GM12864 (cell line): ENCODE results near the gene WDR59.

Source experiments
- DNase-seq: peaks from one replicate; pipeline ENCODE4 v3.0.0-alpha.2; 2011; ENCODE audit warnings: low read depth
- H3K4me3 ChIP-seq: 2 replicates; pipeline ENCODE4 v1.5.1; 2011; ENCODE audit warnings: mild to moderate bottlenecking, low read depth, low read length, control low read depth
- TF ChIP-seq, protein P1 (sequence below): IDR thresholded peaks from 2 replicates; pipeline ENCODE4 v1.5.1; 2011; ENCODE audit warnings: low read depth, mild to moderate bottlenecking, moderate library complexity, low read length, control low read depth, inconsistent platforms; ENCODE audit errors: missing control alignments

Gene WDR59

DNA sequence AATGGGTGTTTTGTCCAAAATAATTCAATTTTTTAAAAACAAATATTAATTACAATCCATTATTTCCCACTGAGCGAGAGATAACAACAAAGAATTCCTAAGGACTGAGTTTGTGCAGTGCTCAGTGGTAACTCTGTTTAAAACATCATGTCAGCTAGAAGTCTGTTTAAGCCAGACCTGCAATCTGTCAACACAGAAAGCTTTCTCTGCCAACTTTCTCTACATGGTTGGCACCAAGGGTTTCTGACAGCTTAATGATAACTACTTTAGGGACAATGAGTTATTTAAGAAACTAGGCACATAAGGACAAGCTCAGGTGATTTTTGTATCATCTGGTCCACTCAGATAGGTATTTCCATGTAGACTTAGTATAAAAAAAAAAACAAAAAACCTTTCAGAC is 81.8 kb downstream of the WDR59 start:
- no peak for DNase-seq
- H3K4me3 ChIP-seq: no peak overlapping the region
- TF ChIP-seq, protein P1, sequence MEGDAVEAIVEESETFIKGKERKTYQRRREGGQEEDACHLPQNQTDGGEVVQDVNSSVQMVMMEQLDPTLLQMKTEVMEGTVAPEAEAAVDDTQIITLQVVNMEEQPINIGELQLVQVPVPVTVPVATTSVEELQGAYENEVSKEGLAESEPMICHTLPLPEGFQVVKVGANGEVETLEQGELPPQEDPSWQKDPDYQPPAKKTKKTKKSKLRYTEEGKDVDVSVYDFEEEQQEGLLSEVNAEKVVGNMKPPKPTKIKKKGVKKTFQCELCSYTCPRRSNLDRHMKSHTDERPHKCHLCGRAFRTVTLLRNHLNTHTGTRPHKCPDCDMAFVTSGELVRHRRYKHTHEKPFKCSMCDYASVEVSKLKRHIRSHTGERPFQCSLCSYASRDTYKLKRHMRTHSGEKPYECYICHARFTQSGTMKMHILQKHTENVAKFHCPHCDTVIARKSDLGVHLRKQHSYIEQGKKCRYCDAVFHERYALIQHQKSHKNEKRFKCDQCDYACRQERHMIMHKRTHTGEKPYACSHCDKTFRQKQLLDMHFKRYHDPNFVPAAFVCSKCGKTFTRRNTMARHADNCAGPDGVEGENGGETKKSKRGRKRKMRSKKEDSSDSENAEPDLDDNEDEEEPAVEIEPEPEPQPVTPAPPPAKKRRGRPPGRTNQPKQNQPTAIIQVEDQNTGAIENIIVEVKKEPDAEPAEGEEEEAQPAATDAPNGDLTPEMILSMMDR: no peak

DNA sequence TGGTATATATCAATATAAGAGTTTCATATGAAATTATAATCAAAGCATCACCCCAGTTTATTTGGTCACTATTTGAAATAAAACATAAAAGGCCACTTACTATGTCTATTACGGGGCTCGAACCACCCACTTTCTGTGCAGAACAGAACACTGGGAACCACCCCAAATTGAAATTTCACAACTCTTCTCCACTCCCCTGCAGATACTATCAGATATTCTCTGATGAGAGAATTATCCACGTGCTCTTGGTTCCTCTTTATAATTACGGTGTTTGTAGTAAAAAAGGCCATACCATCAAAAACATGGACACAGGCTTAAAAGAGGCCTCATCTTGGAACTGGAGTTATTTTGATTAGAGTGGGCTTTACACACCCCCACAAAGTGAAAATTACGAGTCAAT is 82.8 kb downstream of the WDR59 start:
- TF ChIP-seq, protein P1: no peak
- H3K4me3 ChIP-seq: no peak overlapping the region
- no peak for DNase-seq

DNA sequence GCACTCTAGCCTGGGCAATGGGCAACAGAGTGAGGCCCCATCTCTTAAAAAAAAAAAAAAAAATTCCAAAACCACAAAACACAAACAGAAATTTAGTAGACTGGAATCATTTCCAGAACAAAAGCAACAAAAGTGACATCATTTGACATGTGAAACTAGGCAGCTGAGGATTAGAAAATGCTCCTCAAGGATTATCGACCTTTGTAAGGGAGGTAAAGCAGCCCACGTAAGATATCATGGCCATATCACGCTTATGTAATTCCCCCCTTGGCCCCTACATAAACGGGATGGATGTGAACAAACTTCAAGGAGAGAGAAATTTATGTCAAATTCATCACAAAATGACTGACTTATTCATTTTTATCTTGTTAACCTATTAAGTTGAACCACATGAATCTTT is 83.3 kb downstream of the WDR59 start:
- no peak overlapping the region for H3K4me3 ChIP-seq
- DNase-seq: no peak
- TF ChIP-seq, protein P1: no peak

DNA sequence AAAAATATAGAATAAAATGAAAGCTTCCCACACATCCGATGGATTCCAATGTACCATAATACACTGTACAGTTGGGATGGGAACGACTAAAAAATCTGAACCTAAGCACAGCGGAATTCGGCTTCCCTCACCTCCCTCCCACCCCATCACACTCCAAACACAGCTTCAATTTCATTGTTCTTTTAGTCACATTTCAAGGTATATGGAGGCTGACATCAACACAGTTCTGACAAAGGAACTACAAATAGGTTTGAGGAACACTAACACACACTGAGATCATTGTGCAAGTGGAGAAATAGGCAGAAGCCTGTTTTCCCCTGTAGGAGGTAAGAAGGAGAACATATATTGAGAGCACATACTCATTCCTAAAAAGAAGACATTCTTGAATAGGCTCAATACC is 85.1 kb downstream of the WDR59 start:
- no peak overlapping the region for H3K4me3 ChIP-seq
- TF ChIP-seq, protein P1: no peak
- no peak for DNase-seq

DNA sequence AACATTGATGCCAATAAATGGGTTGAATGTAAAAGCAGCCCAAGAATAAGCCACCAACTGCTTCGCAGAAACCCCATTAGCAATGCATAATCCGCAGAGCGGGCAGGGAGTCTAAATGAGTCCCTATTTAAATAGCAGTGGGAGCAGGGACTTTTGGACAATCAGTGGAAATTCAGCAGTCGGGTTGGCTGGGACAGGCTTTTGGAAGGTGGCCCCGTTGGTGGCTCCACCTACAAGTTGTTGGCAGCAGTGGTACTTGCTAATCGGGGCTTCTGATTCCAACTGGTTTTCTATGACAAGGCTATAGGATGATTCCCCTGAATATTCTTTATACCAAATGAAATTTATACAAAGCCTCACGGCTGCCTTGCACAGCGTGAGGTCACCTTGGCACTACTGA is 86.3 kb downstream of the WDR59 start:
- no peak for DNase-seq
- TF ChIP-seq, protein P1: no peak
- no peak overlapping the region for H3K4me3 ChIP-seq

DNA sequence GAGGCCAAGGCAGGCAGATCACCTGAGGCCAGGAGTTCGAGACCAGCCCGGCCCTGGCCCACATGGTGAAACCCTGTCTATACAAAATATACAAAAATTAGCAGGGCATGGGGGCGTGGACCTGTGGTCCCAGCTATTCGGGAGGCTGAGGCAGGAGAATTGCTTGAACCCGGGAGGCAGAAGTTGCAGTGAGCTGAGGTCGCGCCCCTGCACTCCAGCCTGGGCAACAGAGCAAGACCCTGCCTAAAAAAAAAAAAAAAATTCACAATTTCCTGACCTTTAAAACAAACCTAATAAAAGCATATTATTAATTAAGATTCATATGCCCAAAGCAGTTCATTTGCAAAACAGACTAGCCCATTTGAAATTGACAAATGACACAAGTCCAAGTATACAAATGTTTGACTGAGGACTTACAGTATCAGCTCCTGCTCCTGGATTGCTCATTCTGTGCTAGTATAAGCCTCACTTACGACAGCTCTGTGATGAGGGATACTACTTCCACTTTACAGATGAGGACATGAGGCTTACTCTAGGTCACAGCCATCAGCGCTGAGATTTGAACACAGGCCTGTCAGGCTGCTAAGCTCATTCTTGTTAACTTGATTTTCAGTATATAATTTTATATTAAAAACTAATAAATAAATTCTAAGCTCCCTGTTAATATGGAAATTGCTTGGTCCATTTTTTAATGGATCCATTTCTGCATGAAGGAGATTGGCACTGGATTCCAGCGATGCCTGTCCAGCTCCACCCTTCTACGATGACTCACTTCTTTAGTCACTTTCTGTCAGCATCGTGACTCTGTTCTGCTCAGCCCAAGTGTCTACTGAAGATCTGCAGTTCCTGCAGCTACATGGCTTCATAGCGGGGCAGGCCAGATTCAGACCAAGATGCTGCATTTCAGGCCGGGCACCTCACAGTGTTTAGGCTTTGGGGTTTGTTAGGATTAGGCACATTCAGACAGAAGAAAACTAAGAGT is 88.2 kb downstream of the WDR59 start:
- no peak overlapping the region for H3K4me3 ChIP-seq
- no peak for DNase-seq
- TF ChIP-seq, protein P1: no peak

DNA sequence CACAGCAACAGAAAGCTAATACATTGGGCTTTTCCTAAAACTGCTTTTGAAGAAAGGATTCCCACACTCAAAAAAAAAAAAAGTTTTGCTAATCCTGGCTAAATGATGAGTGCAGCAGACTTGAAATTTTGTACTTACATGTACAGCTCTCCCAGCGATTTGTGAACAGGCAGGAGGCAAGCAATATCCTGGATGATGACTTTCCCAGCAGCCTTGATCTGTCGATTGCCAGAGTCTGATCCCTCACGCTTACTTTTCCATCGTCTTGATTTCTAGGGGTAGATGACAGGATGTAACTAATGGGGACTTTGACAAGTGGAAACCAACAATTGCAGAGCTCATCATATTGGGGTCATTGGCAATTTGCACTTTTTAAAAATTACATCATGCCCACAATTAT is 91.4 kb downstream of the WDR59 start:
- TF ChIP-seq, protein P1: no peak
- no peak for DNase-seq
- no peak overlapping the region for H3K4me3 ChIP-seq
